ENCODE results near the gene HES4. TPM values are rescaled to one million over a fixed set of nuclear protein-coding genes. Genes with fewer than 3 reads are reported as not detected.

Gene HES4
- total and polyA plus RNA-seq, 10 of the 15 experiments (the other 5 are each of a cell fraction or from before 2014, with no cell fraction given) = 0.44 to 1.7 (median 0.85) TPM; not detected in 5

DNA sequence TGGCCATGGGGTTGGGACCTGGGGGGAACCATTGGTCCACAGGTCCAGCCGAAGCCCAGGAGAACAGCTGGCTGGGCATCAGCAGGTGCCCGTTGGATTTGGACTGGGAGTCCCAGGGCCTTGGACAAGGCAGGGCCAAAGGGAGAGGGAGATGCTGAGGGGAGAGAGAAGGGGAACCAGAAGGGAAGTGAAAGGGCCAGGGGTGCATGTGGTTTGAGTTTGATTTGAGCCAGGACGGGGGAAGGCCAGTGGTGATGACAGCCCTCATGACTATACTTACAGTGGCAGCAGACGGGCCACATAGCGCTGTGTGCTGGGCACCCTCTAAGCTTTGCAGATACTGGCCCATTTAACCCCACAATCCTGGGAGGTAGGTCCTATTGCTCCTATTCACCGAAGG lies 38.8 kb upstream of the HES4 start (continued):
- 0 out of 2 replicates have a peak, but pooled peaks have one; percentile 43 for TF ChIP-seq MXI1 (IDR thresholded peaks at IDR 0.05; ENCODE audit: low read depth, low read length)
- TF ChIP-seq, protein P1, sequence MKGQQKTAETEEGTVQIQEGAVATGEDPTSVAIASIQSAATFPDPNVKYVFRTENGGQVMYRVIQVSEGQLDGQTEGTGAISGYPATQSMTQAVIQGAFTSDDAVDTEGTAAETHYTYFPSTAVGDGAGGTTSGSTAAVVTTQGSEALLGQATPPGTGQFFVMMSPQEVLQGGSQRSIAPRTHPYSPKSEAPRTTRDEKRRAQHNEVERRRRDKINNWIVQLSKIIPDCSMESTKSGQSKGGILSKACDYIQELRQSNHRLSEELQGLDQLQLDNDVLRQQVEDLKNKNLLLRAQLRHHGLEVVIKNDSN (IDR thresholded peaks at IDR 0.05; ENCODE audit: borderline replicate concordance, extremely low read length, insufficient read depth, low read depth, low read length) = no peak
- TF ChIP-seq TCF3 (IDR thresholded peaks at IDR 0.05; ENCODE audit: borderline replicate concordance, insufficient read depth, low read depth, low read length) = no peak
- TF ChIP-seq NR2F1 (conservative IDR thresholded peaks at IDR 0.05) = peak; percentile 70
- TF ChIP-seq GATAD2B (conservative IDR thresholded peaks at IDR 0.05; ENCODE audit: low read depth) = no peak
- TF ChIP-seq CHD2 (IDR thresholded peaks at IDR 0.05; ENCODE audit: borderline replicate concordance, low read depth, low read length) = 0 out of 2 replicates have a peak, but pooled peaks have one; percentile 47
- TF ChIP-seq, protein P2, sequence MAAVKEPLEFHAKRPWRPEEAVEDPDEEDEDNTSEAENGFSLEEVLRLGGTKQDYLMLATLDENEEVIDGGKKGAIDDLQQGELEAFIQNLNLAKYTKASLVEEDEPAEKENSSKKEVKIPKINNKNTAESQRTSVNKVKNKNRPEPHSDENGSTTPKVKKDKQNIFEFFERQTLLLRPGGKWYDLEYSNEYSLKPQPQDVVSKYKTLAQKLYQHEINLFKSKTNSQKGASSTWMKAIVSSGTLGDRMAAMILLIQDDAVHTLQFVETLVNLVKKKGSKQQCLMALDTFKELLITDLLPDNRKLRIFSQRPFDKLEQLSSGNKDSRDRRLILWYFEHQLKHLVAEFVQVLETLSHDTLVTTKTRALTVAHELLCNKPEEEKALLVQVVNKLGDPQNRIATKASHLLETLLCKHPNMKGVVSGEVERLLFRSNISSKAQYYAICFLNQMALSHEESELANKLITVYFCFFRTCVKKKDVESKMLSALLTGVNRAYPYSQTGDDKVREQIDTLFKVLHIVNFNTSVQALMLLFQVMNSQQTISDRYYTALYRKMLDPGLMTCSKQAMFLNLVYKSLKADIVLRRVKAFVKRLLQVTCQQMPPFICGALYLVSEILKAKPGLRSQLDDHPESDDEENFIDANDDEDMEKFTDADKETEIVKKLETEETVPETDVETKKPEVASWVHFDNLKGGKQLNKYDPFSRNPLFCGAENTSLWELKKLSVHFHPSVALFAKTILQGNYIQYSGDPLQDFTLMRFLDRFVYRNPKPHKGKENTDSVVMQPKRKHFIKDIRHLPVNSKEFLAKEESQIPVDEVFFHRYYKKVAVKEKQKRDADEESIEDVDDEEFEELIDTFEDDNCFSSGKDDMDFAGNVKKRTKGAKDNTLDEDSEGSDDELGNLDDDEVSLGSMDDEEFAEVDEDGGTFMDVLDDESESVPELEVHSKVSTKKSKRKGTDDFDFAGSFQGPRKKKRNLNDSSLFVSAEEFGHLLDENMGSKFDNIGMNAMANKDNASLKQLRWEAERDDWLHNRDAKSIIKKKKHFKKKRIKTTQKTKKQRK (IDR thresholded peaks at IDR 0.05; ENCODE audit: low read depth, low read length) = no peak
- TF ChIP-seq HDAC6 (IDR thresholded peaks at IDR 0.05; ENCODE audit: unreplicated experiment) = no peak
- peak; percentile 96 for TF ChIP-seq SPI1 (IDR thresholded peaks at IDR 0.05; ENCODE audit: borderline replicate concordance, insufficient read depth, low read depth, low read length)
- TF ChIP-seq ATF7 (IDR thresholded peaks at IDR 0.05; ENCODE audit: low read depth) = peak; percentile 72; the same call in 1 of the 2 replicates
- TF ChIP-seq HDGF (IDR thresholded peaks at IDR 0.05) = peak; percentile 72; the same call in 1 of the 2 replicates
- TF ChIP-seq TAF1 (IDR thresholded peaks at IDR 0.05; ENCODE audit: borderline replicate concordance, low read depth, low read length) = no peak
- no peak for TF ChIP-seq SMAD1 (IDR thresholded peaks at IDR 0.05; ENCODE audit: low read depth, partially characterized antibody)
- TF ChIP-seq ZNF622 (IDR thresholded peaks at IDR 0.05) = no peak
- no peak for TF ChIP-seq EGR1 (IDR thresholded peaks at IDR 0.05; ENCODE audit: borderline replicate concordance in 1 of 2, low read depth in 2 of 2, low read length in 2 of 2)
- no peak for TF ChIP-seq CBFB (IDR thresholded peaks at IDR 0.05; ENCODE audit: low read depth)
- peak; percentile 90 for TF ChIP-seq RUNX3 (IDR thresholded peaks at IDR 0.05; ENCODE audit: low read length)
- no peak for TF ChIP-seq ETV6 (conservative IDR thresholded peaks at IDR 0.05 in 1 of 2, IDR thresholded peaks at IDR 0.05 in 1 of 2; ENCODE audit: borderline replicate concordance in 1 of 2, low read depth in 1 of 2)
- TF ChIP-seq PKNOX1 (IDR thresholded peaks at IDR 0.05) = 0 out of 2 replicates have a peak, but pooled peaks have one; percentile 31
- TF ChIP-seq SMARCA5 (IDR thresholded peaks at IDR 0.05) = no peak
- peak; percentile 24; the same call in 1 of the 2 replicates for TF ChIP-seq RELB (IDR thresholded peaks at IDR 0.05; ENCODE audit: low read depth)
- peak; percentile 57 to 75; a peak in 3 of 4 replicates for TF ChIP-seq IKZF2 (IDR thresholded peaks at IDR 0.05)
- no peak; the same call in 1 of the 2 replicates for TF ChIP-seq BACH1 (IDR thresholded peaks at IDR 0.05; ENCODE audit: borderline replicate concordance)
- TF ChIP-seq EP300 (IDR thresholded peaks at IDR 0.05; ENCODE audit: borderline replicate concordance in 1 of 2, control insufficient read depth in 1 of 2, low read depth in 2 of 2, low read length in 2 of 2) = peak in 1 of 2 experiments; percentile 62; a peak in 1 of 4 replicates

All from GM12878 (cell line).